HG03025 (cell line): ENCODE data around the gene DHRS12.

Experiments used
- ATAC-seq: cut with Tn5 transposase; IDR thresholded peaks from one replicate; pipeline ENCODE4 v1.9.1; 2021; ENCODE audit warnings: mild to moderate bottlenecking, moderate library complexity; ENCODE audit not compliant: unreplicated experiment, low FRiP score

The DHRS12 gene

GRCh38 chr13:51784097-51784496 lies 19.9 kb downstream of the DHRS12 start:
- no peak for ATAC-seq

- ATAC-seq = no peak
Observed at GRCh38 chr13:51783428-51784094, 20.4 kb downstream of the DHRS12 start.

GRCh38 chr13:51782026-51782710 lies 21.8 kb downstream of the DHRS12 start:
- ATAC-seq = no peak

GRCh38 chr13:51781246-51782022 lies 22.5 kb downstream of the DHRS12 start:
- ATAC-seq = no peak

- ATAC-seq = no peak
Observed at GRCh38 chr13:51780099-51780498, 23.9 kb downstream of the DHRS12 start.

GRCh38 chr13:51778392-51778791 lies 25.6 kb downstream of the DHRS12 start:
- ATAC-seq = no peak

GRCh38 chr13:51777921-51778320 lies 26.0 kb downstream of the DHRS12 start:
- no peak for ATAC-seq

GRCh38 chr13:51776179-51776578 lies 27.8 kb downstream of the DHRS12 start:
- no peak for ATAC-seq

- ATAC-seq = no peak
Observed at GRCh38 chr13:51773515-51773914, 30.4 kb downstream of the DHRS12 start.

GRCh38 chr13:51772781-51773180 lies 31.2 kb downstream of the DHRS12 start:
- no peak for ATAC-seq

GRCh38 chr13:51772105-51772455 lies 31.9 kb downstream of the DHRS12 start:
- ATAC-seq = no peak

- no peak for ATAC-seq
Observed at GRCh38 chr13:51771418-51772104, 32.4 kb downstream of the DHRS12 start.

GRCh38 chr13:51770681-51771417 lies 33.1 kb downstream of the DHRS12 start:
- ATAC-seq = peak; percentile 85

GRCh38 chr13:51770160-51770559 lies 33.8 kb downstream of the DHRS12 start:
- no peak for ATAC-seq

GRCh38 chr13:51769455-51770127 lies 34.4 kb downstream of the DHRS12 start:
- no peak for ATAC-seq

GRCh38 chr13:51768976-51769375 lies 35.0 kb downstream of the DHRS12 start:
- no peak for ATAC-seq

GRCh38 chr13:51768378-51768921 lies 35.5 kb downstream of the DHRS12 start:
- no peak for ATAC-seq

- ATAC-seq = no peak
Observed at GRCh38 chr13:51767100-51767499, 36.9 kb downstream of the DHRS12 start.

GRCh38 chr13:51765142-51765515 lies 38.8 kb downstream of the DHRS12 start:
- no peak for ATAC-seq
